Ovary (tissue), 9 donors: ENCODE measurements around the gene THAP9. TPM values are rescaled to one million over a fixed set of nuclear protein-coding genes. Genes with fewer than 3 reads are reported as not detected.

ENCODE experiments used
- DNase-seq, 5 donors: peaks; one replicate each; pipeline ENCODE4 v3.0.0-alpha.2; 2019 to 2020
- H3K27ac ChIP-seq, 2 donors: fragments of 200-600 bp; one replicate each; pipeline versions ENCODE4 v1.5.1 to v1.8.0; 2019 to 2022
- H3K27me3 ChIP-seq: fragments of 200-600 bp; one replicate; pipeline ENCODE4 v1.8.0; 2022
- H3K36me3 ChIP-seq: fragments of 200-600 bp; sonication (generic); one replicate; pipeline ENCODE4 v1.5.1; 2019
- H3K4me1 ChIP-seq: one replicate; pipeline ENCODE4 v1.8.1; 2013; ENCODE audit warnings: mild to moderate bottlenecking, moderate library complexity; ENCODE audit not compliant: insufficient read depth
- H3K4me3 ChIP-seq: fragments of 200-600 bp; sonication (generic); one replicate; pipeline ENCODE4 v1.5.1; 2017
- H3K9me3 ChIP-seq, 2 donors: fragments of 200-600 bp in 1 of 2; sonication (generic) in 1 of 2; one replicate each; pipeline versions ENCODE4 v1.5.1 to v1.8.1; 2013 to 2019; ENCODE audit warnings: mild to moderate bottlenecking in 1 of 2, moderate library complexity in 1 of 2
- CTCF ChIP-seq, 3 donors: fragments of 450-650 bp in 2 of 3; fragments of 200-600 bp in 1 of 3; IDR thresholded peaks; one replicate each; pipeline versions ENCODE4 v1.5.1 to v1.8.0; 2016 to 2022; ENCODE audit warnings: antibody characterized with exemption in 3 of 3, mild to moderate bottlenecking in 1 of 3
- EP300 ChIP-seq: sonication (generic); formaldehyde crosslinking; IDR thresholded peaks from one replicate; pipeline ENCODE4 v1.6.1; 2017; ENCODE audit warnings: antibody characterized with exemption
- POLR2A ChIP-seq: fragments of 450-650 bp; IDR thresholded peaks from one replicate; pipeline ENCODE4 v1.6.1; 2017; ENCODE audit warnings: antibody characterized with exemption, mild to moderate bottlenecking, moderate library complexity
- WGBS, 3 donors: extraction: QIAGEN DNeasy Blood & Tissue Kit in 1 of 3; methylation state at CpG; one replicate each; pipeline versions ENCODE4 v1.1.5 to v1.1.7; 2013 to 2017; 5-methylcytosine and 5-hydroxymethylcytosine counted together
- intact Hi-C, 4 donors: fragments of 100-400 bp; cut with DNase I; formaldehyde crosslinking; loops; one replicate each; pipeline versions ENCODE4 v1.11.0 to v1.15.1; 2022 to 2023
- polyA plus RNA-seq, 2 donors: library from polyadenylated mRNA; stranded (reverse); fragments of 200-250 nt in 1 of 2; fragments of 350-450 nt in 1 of 2; fragmentation: Illumina TruSeq in 1 of 2; extraction: RNeasy Lipid Tissue Mini Kit (QIAGEN cat#74804) in 1 of 2; gene quantifications; one replicate each; pipeline ENCODE4 v1.2.3, GENCODE V29; 2013 to 2014
- total RNA-seq, 7 donors: library from RNA; depleted of rRNA in 2 of 7; stranded (reverse); fragments of >200 nt in 2 of 7; fragmentation: NEBNext Ultra II Directional in 3 of 7; extraction: Animal tissue kit (Norgen Biotek cat#: 25700) in 3 of 7; gene quantifications; one replicate each; pipeline versions ENCODE4 v1.1.0 to v1.2.4, GENCODE V29; 2016 to 2023
- donor health status: DM: no; HTN: no; CAD: no; lungs with moderate emphysema.
- donor health status: DM: no; HTN: no; CAD: no.
- donor health status: Bipolar disorder and iron deficiency.
- donor health status: DM: yes; HTN: yes; CAD: no.
- donor health status: DM: no; HTN: no; CAD: no.
- donor health status: DM: yes; HTN: yes; CAD: no.

Gene THAP9
- total and polyA plus RNA-seq, 9 donors = 2.8 to 9.0 (median 4.9) TPM

- no peaks in the 10 kb centered on the region for H3K27me3 ChIP-seq
- 6 to 42% (median 7%) methylated on average over 3 of the region's 3 CpGs for WGBS, 3 donors
- H3K4me1 ChIP-seq = peaks cover 16% of the 10 kb centered on the region
- TF ChIP-seq CTCF (IDR thresholded peaks at IDR 0.05) (no peak), EP300 (no peak), POLR2A (no peak)
- H3K9me3 ChIP-seq = no peaks in the 10 kb centered on the region
- intact Hi-C loops = loop anchor here in 3 of 4 donors (5.0 to 10.0 kb wide), 4 partner anchors 99 to 141 kb away; partner anchors contain the start of genes LIN54 (in 2 of the 3), COPS4 (in 1 of the 3) and SCD5 (in 1 of the 3)
- no peaks in the 10 kb centered on the region for H3K36me3 ChIP-seq
- peak overlapping the region in 1 of 2 donors; percentile 24 for H3K27ac ChIP-seq
- peak in 1 of 5 donors; percentile 34 for DNase-seq
- no peak overlapping the region for H3K4me3 ChIP-seq
Observed at GRCh38 chr4:82893942-82894341, 6.6 kb upstream of the THAP9 start.

GRCh38 chr4:82896755-82897154, 3.8 kb upstream of the THAP9 start:
- H3K4me3 ChIP-seq = no peak overlapping the region
- no peaks in the 10 kb centered on the region for H3K36me3 ChIP-seq
- intact Hi-C loops = loop anchor here in 2 of 4 donors (10.0 kb wide), 3 partner anchors 102 to 138 kb away; partner anchors contain the start of genes COPS4 (in 1 of the 2), LIN54 (in 1 of the 2) and SCD5 (in 1 of the 2)
- TF ChIP-seq POLR2A (no peak), CTCF (IDR thresholded peaks at IDR 0.05) (no peak), EP300 (no peak)
- H3K27ac ChIP-seq = no peak overlapping the region
- 40 to 62% (median 40%) methylated on average over 1 of the region's 1 CpG for WGBS, 3 donors
- no peaks in the 10 kb centered on the region for H3K9me3 ChIP-seq
- H3K27me3 ChIP-seq = no peaks in the 10 kb centered on the region
- no peak for DNase-seq
- H3K4me1 ChIP-seq = peaks cover 16% of the 10 kb centered on the region

DNA sequence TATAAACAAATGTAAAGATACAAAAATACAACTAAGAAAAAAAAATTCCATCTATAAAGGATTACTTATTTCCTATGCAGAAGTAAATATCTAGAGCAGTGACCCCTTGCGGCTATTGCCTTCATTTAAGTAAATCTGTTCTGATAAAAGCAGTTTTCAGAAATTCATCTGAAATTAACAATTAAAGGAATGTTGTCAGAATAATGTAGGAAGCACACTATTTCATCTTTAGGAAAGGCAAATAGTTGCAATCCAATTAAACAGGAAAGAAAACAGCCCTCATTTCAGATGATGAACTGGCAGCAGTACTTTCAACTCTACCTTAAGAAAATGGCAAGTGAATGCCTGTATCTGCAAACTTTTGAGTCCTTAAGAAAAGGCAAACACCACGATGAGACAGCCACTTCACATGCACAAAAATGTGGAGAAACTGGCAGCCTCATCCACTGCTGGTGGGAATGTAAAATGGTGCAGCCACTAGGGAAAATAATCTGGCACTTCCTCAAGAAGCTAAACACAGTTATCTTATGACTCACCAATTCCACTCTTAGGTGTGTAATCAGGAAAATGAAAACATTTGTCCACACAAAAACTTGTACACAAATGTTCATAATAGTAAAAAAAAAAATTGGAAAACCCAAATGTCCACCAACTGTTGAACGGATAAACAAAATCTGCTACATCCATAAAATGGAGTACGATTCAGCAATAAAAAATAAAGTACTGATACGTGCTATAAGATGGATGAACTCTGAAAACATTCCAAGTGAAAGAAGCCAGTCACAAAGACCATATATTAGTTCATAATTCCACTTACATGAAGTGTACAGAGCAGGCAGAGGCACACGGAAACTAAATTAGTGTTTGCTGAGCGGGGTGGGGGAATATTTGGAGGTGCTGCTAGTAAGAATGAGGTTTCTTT, 2.0 kb upstream of the THAP9 start:
- no peaks in the 10 kb centered on the region for H3K27me3 ChIP-seq
- intact Hi-C loops = loop anchor here in 2 of 4 donors (10.0 kb wide), 3 partner anchors 104 to 136 kb away; partner anchors contain the start of genes COPS4 (in 1 of the 2), LIN54 (in 1 of the 2) and SCD5 (in 1 of the 2)
- no peaks in the 10 kb centered on the region for H3K36me3 ChIP-seq
- DNase-seq = peak in 1 of 5 donors; percentile 36
- no peaks in the 10 kb centered on the region for H3K9me3 ChIP-seq
- 17 to 32% (median 23%) methylated on average over 7 of the region's 7 CpGs for WGBS, 3 donors
- TF ChIP-seq CTCF (IDR thresholded peaks at IDR 0.05) (peak in 1 of 3 donors; percentile 21), POLR2A (no peak)
- peak overlapping the region; percentile 67 for H3K4me3 ChIP-seq
- H3K4me1 ChIP-seq = peaks cover 13% of the 10 kb centered on the region
- peak overlapping the region in 1 of 2 donors; percentile 99 for H3K27ac ChIP-seq

DNA sequence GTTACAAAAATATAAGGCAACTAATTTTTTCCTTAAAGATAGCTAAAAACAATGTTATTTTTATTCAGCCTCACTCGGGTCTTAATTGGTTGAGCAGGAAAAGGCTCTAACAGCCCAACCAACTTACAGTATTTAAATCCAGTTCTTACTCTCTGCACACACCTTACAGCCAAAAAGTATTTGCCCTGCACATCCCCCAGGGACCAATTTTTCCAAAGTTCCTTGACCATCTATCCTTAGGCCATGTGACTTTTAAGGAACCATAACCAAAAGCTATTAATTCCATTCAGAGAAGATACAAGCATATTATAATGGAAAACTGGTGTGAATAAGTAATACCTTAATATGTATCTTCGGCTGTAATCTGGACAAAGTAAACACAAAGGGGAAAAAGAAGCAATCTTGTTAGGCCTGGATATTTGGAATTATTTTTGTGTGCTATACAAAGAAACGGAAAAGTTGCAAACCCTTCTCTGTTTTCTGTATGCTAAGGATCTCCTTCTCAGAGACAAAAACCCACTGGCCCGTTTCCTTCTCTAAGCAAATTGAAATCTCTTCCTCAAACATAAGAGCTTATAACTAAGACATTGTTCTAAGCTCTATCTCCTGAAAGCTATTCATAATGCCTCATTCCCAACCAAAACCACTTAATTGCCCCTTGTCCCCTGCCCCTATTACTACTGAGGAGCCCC, 1.0 kb upstream of the THAP9 start:
- intact Hi-C loops = loop anchor here in 2 of 4 donors (10.0 kb wide), 3 partner anchors 105 to 135 kb away; partner anchors contain the start of genes LIN54 (in 2 of the 2), COPS4 (in 1 of the 2) and SCD5 (in 1 of the 2)

More for the DNA sequence above, 1.0 kb upstream of the THAP9 start:
- no peak for DNase-seq
- H3K4me1 ChIP-seq = peaks cover 10% of the 10 kb centered on the region
- H3K36me3 ChIP-seq = no peaks in the 10 kb centered on the region
- no peaks in the 10 kb centered on the region for H3K27me3 ChIP-seq
- TF ChIP-seq POLR2A = no peak
- TF ChIP-seq EP300 = no peak
- TF ChIP-seq CTCF (IDR thresholded peaks at IDR 0.05) = no peak
- WGBS, 3 donors = 0 to 1% (median 0%) methylated on average over 4 of the region's 4 CpGs
- H3K27ac ChIP-seq = peak overlapping the region; percentile 88 to 99
- no peaks in the 10 kb centered on the region for H3K9me3 ChIP-seq
- H3K4me3 ChIP-seq = peak overlapping the region; percentile 67
